ENCODE measurements around the gene ZNF536. TPM values are rescaled to one million over a fixed set of nuclear protein-coding genes. Genes with fewer than 3 reads are reported as not detected.

Gene ZNF536
- total and polyA plus RNA-seq, 8 donors: 0.44 to 13.4 (median 1.1) TPM; not detected in 1

DNA sequence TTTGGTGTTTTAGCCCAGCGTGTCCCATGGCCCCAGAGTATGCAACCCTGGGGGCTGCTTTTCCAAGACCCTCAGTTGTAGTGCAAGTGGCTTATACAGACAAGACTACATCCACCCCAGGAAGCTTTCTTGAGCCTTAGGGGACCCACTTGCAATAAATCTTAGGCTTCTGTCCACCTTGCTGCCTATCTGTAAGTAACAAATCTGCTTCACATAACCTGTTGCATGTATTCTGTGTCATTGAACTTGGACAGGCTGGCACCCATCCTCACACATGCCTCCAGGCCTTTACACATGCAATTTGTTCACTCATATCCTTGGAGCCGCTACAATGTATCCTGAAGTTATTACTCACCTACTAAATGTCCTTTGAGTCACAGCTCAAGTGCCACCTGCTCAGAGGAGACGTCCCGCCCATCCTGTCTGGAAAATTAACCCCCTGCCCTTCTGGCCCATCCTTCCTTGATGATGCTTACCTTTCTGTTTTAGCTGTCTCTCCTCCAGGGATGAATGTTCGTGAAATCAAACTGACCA is 101.2 kb downstream of the ZNF536 start:
- DNase-seq: no peak
- no peak for TF ChIP-seq POLR2AphosphoS5 (IDR thresholded peaks at IDR 0.05)
- TF ChIP-seq EP300 (IDR thresholded peaks at IDR 0.05): no peak
- TF ChIP-seq, protein P1, sequence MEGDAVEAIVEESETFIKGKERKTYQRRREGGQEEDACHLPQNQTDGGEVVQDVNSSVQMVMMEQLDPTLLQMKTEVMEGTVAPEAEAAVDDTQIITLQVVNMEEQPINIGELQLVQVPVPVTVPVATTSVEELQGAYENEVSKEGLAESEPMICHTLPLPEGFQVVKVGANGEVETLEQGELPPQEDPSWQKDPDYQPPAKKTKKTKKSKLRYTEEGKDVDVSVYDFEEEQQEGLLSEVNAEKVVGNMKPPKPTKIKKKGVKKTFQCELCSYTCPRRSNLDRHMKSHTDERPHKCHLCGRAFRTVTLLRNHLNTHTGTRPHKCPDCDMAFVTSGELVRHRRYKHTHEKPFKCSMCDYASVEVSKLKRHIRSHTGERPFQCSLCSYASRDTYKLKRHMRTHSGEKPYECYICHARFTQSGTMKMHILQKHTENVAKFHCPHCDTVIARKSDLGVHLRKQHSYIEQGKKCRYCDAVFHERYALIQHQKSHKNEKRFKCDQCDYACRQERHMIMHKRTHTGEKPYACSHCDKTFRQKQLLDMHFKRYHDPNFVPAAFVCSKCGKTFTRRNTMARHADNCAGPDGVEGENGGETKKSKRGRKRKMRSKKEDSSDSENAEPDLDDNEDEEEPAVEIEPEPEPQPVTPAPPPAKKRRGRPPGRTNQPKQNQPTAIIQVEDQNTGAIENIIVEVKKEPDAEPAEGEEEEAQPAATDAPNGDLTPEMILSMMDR (IDR thresholded peaks at IDR 0.05): no peak
- no peak for TF ChIP-seq POLR2A (IDR thresholded peaks at IDR 0.05)
- H3K4me1 ChIP-seq: no peaks in the 10 kb centered on the region
- no peak overlapping the region for H3K27ac ChIP-seq
- peaks cover 0 to 7% (median 0%) of the 10 kb centered on the region in 3 donors for H3K27me3 ChIP-seq
- no peaks in the 10 kb centered on the region for H3K36me3 ChIP-seq
- 72 to 90% (median 79%) methylated on average over 5 of the region's 5 CpGs for WGBS, 5 donors
- intact Hi-C loops (cut with DNase I; ENCODE audit: low total_unique reads): no loop called here
- H3K4me3 ChIP-seq: no peak overlapping the region
- peaks cover 0 to 11% (median 6%) of the 10 kb centered on the region in 4 donors for H3K9me3 ChIP-seq

DNA sequence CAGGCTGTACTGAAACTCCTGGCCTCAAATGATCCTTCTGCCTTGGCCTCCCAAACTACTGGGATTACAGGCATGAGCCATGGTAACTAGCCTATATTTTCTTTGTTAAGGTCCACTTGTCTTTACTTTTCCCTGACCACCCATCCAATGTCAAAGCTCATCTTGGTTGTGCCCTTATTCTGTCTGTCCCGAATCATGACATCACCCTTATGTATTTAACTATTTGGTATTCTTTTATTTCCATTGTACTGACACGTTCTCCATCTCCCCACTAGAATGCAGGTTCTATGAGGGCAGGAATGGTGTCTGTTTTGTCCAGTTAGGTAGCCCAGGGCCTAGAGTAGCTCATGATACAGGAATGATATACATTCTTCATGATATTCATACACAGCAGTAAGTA is 104.8 kb downstream of the ZNF536 start:
- intact Hi-C loops (cut with DNase I; ENCODE audit: low total_unique reads): no loop called here
- H3K4me1 ChIP-seq: no peaks in the 10 kb centered on the region
- no peak for DNase-seq
- TF ChIP-seq POLR2A (IDR thresholded peaks at IDR 0.05) (no peak), EP300 (IDR thresholded peaks at IDR 0.05) (no peak), POLR2AphosphoS5 (IDR thresholded peaks at IDR 0.05) (no peak)
- TF ChIP-seq, protein P1 (IDR thresholded peaks at IDR 0.05): no peak
- H3K4me3 ChIP-seq: no peak overlapping the region
- no peaks in the 10 kb centered on the region for H3K36me3 ChIP-seq
- H3K9me3 ChIP-seq: peaks cover 0 to 11% (median 6%) of the 10 kb centered on the region in 4 donors
- H3K27me3 ChIP-seq: peaks cover 0 to 12% (median 0%) of the 10 kb centered on the region in 3 donors
- whole genome bisulfite sequencing, 5 donors: 74 to 82% (median 78%) methylated on average over 2 of the region's 2 CpGs
- no peak overlapping the region for H3K27ac ChIP-seq

DNA sequence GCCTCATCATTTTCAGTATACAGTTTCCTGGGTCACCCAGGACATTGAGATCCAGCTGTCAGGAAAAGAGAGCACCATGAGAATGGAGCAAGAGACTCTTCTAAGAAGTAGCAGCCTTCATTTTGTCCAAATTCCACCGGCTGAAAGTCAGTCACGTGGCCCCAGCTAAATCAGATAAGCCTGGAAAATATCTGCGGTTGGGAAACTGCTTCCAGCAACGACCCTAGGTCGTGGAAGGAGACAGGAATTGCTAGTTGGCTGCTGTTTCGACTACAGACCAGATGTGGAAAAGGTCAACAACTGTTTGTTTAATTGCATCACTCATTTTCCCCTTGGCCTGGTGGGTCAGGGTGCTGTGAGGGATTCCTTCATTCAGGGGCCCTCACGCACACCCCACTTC is 107.0 kb downstream of the ZNF536 start:
- Histone ChIP-seq H3K27me3 (peaks cover 0 to 12% (median 0%) of the 10 kb centered on the region in 3 donors), H3K36me3 (no peaks in the 10 kb centered on the region), H3K4me3 (no peak overlapping the region), H3K9me3 (no peaks in the 10 kb centered on the region), H3K27ac (peak overlapping the region in 1 of 5 donors; percentile 42), H3K4me1 (no peaks in the 10 kb centered on the region)
- 10 to 27% (median 19%) methylated on average over 7 of the region's 7 CpGs for WGBS, 5 donors
- TF ChIP-seq EP300 (IDR thresholded peaks at IDR 0.05) (no peak), POLR2A (IDR thresholded peaks at IDR 0.05) (no peak), POLR2AphosphoS5 (IDR thresholded peaks at IDR 0.05) (peak in 1 of 3 donors; percentile 36)
- TF ChIP-seq, protein P1 (IDR thresholded peaks at IDR 0.05): no peak
- peak in 1 of 2 donors; percentile 53 for DNase-seq
- intact Hi-C loops (cut with DNase I; ENCODE audit: low total_unique reads): no loop called here

DNA sequence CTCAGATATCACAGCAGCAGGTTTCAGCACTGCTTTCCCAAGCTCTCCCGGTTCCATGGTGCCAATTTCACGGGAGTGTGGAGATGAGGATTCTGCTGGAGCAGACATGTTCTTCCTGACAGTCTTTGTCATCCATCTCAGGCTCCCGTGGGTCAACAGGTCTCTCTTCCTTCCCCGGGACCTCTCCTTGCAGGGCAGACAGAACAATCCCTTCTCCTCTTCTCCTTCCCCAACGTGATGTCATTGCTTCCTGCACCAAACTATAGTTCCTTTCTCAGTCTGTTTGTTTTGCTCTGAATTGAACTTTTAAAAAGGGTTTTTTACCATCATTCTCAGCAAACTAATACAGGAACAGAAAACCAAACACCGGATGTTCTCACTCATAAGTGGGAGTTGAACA is 107.9 kb downstream of the ZNF536 start:
- 32 to 53% (median 39%) methylated on average over 6 of the region's 6 CpGs for WGBS, 5 donors
- H3K4me1 ChIP-seq: no peaks in the 10 kb centered on the region
- TF ChIP-seq, protein P1 (IDR thresholded peaks at IDR 0.05): no peak
- TF ChIP-seq EP300 (IDR thresholded peaks at IDR 0.05) (no peak), POLR2A (IDR thresholded peaks at IDR 0.05) (no peak), POLR2AphosphoS5 (IDR thresholded peaks at IDR 0.05) (no peak)
- H3K27me3 ChIP-seq: peaks cover 0 to 12% (median 0%) of the 10 kb centered on the region in 3 donors
- H3K4me3 ChIP-seq: no peak overlapping the region
- intact Hi-C loops (cut with DNase I; ENCODE audit: low total_unique reads): no loop called here
- H3K9me3 ChIP-seq: no peaks in the 10 kb centered on the region
- DNase-seq: no peak
- no peak overlapping the region for H3K27ac ChIP-seq
- H3K36me3 ChIP-seq: no peaks in the 10 kb centered on the region
